Fibroblast of skin of back (primary cell): ENCODE results near the gene TNFSF13B.
A peak's percentile ranks its signal among the peaks of the same experiment; 100 is the strongest.

Source experiments
- DNase-seq: peaks from one replicate; pipeline ENCODE4 v3.0.0-alpha.2; 2013

TNFSF13B gene

GRCh38 chr13:108349269-108349668 lies 79.8 kb downstream of the TNFSF13B start:
- DNase-seq = no peak

DNA sequence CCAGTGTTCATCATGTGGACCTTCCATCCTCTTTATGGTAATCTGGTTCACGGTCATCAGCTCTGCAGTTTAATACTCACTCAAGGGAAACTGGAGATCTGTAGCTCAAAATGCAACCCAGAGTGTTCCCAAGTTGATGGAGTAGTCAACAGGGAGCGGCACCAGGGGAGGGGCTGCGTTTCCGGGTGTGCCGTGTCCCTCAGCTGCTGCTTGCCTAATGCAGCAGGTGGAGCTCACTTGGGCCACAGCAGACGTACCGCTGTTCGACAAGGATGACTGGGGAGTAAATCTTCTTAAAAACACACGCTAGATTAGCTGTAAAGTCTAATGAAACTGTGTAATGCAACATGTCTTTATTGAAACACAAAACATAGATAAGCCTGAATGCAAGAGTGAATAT lies 81.1 kb downstream of the TNFSF13B start:
- DNase-seq = no peak

GRCh38 chr13:108352599-108352998 lies 83.1 kb downstream of the TNFSF13B start:
- DNase-seq = peak; percentile 7

GRCh38 chr13:108357228-108357627 lies 87.7 kb downstream of the TNFSF13B start:
- no peak for DNase-seq
